GM19043 (cell line): ENCODE results near the gene ANKRD13B.

Experiments
- ATAC-seq: cut with Tn5 transposase; IDR thresholded peaks from one replicate; pipeline ENCODE4 v1.9.1; 2021; ENCODE audit warnings: low read depth; ENCODE audit not compliant: unreplicated experiment

Gene ANKRD13B

GRCh38 chr17:29579866-29580771, 12.8 kb upstream of the ANKRD13B start:
- ATAC-seq, result peak; percentile 80

GRCh38 chr17:29581583-29582253, 11.2 kb upstream of the ANKRD13B start:
- no peak for ATAC-seq

- no peak for ATAC-seq
Measured at GRCh38 chr17:29582254-29582765, 10.6 kb upstream of the ANKRD13B start.

GRCh38 chr17:29582772-29583171, 10.2 kb upstream of the ANKRD13B start:
- ATAC-seq, result no peak

- no peak for ATAC-seq
Measured at GRCh38 chr17:29583324-29584248, 9.3 kb upstream of the ANKRD13B start.

- no peak for ATAC-seq
Measured at GRCh38 chr17:29584452-29585079, 8.4 kb upstream of the ANKRD13B start.

GRCh38 chr17:29585080-29585751, 7.7 kb upstream of the ANKRD13B start:
- ATAC-seq, result no peak

GRCh38 chr17:29586676-29587469, 6.1 kb upstream of the ANKRD13B start:
- no peak for ATAC-seq

GRCh38 chr17:29587591-29587990, 5.3 kb upstream of the ANKRD13B start:
- no peak for ATAC-seq

- ATAC-seq, result no peak
Measured at GRCh38 chr17:29588017-29588561, 4.8 kb upstream of the ANKRD13B start.

GRCh38 chr17:29588562-29589411, 4.1 kb upstream of the ANKRD13B start:
- ATAC-seq, result peak; percentile 18

GRCh38 chr17:29589524-29590410, 3.2 kb upstream of the ANKRD13B start, which contains the start of gene GIT1:
GIT1 (minus strand) TSS chr17:29589648; CDS start chr17:29589378, 270 bp downstream.
- ATAC-seq, result peak; percentile 65

- no peak for ATAC-seq
Measured at GRCh38 chr17:29590411-29591145, 2.4 kb upstream of the ANKRD13B start.

GRCh38 chr17:29591146-29591736, 1.7 kb upstream of the ANKRD13B start:
- ATAC-seq, result no peak
